Esophagus squamous epithelium (tissue), 5 donors: ENCODE results near the gene MYT1. TPM values are rescaled to one million over a fixed set of nuclear protein-coding genes. Genes with fewer than 3 reads are reported as not detected.

Experiments
- DNase-seq: peaks from one replicate; lab custom pipeline; 2025; lab: John Stamatoyannopoulos, UW
- H3K27ac ChIP-seq, 4 donors: fragments of 200-600 bp; sonication (generic); one replicate each; pipeline ENCODE4 v1.5.1; 2016 to 2019; ENCODE audit warnings: mild to moderate bottlenecking in 1 of 4
- H3K27me3 ChIP-seq, 4 donors: fragments of 200-600 bp; sonication (generic); 1 replicate in 3 of 4; 2 replicates in 1 of 4; pipeline versions ENCODE4 v1.5.1 to v1.6.0; 2017 to 2021; ENCODE audit warnings: antibody characterized with exemption in 1 of 4
- H3K36me3 ChIP-seq, 3 donors: fragments of 200-600 bp; sonication (generic); one replicate each; pipeline ENCODE4 v1.5.1; 2016 to 2019
- H3K4me1 ChIP-seq, 3 donors: fragments of 200-600 bp; sonication (generic); one replicate each; pipeline ENCODE4 v1.5.1; 2017 to 2019
- H3K4me3 ChIP-seq, 4 donors: fragments of 200-600 bp; sonication (generic); 1 replicate in 3 of 4; 2 replicates in 1 of 4; pipeline ENCODE4 v1.5.1; 2016 to 2019; ENCODE audit warnings: mild to moderate bottlenecking in 2 of 4, moderate library complexity in 1 of 4
- H3K9me3 ChIP-seq, 3 donors: fragments of 200-600 bp; sonication (generic); one replicate each; pipeline ENCODE4 v1.5.1; 2016 to 2019
- POLR2A ChIP-seq, 4 donors: fragments of 450-650 bp; IDR thresholded peaks; one replicate each; pipeline ENCODE4 v1.6.1; 2017; ENCODE audit warnings: antibody characterized with exemption in 4 of 4, mild to moderate bottlenecking in 4 of 4, moderate library complexity in 3 of 4
- WGBS, 2 donors: methylation state at CpG; one replicate each; pipeline ENCODE4 v1.1.5; 2018; 5-methylcytosine and 5-hydroxymethylcytosine counted together
- intact Hi-C: fragments of 100-400 bp; cut with DNase I; formaldehyde crosslinking; loops from one replicate; pipeline ENCODE4 v1.15.0; 2022
- total RNA-seq, 4 donors: library from RNA; depleted of rRNA; stranded (reverse); fragments of >200 nt; gene quantifications; one replicate each; pipeline ENCODE4 v1.1.0, GENCODE V29; 2016
- TF ChIP-seq, protein P1 (sequence below), 6 experiments: fragments of 450-650 bp in 4 of 6; fragments of 200-600 bp in 2 of 6; sonication (generic) in 2 of 6; IDR thresholded peaks; one replicate each; pipeline ENCODE4 v1.5.1; 2016 to 2019; ENCODE audit warnings: antibody characterized with exemption in 6 of 6, mild to moderate bottlenecking in 4 of 6, moderate library complexity in 4 of 6
- donor health status: DM: yes; HTN: yes; CAD: no.

MYT1 gene
- total RNA-seq, 4 donors from 2014 or later = not detected

GRCh38 chr20:64144144-64144912 is 19.9 kb upstream of the MYT1 start:
- WGBS, 2 donors = 83 to 85% methylated on average over 4 to 8 of the region's 8 CpGs
- Histone ChIP-seq H3K4me3 (no peak overlapping the region), H3K27ac (no peak overlapping the region), H3K9me3 (peaks cover 0 to 17% (median 10%) of the 10 kb centered on the region in 3 donors), H3K27me3 (peaks cover 0 to 77% (median 0%) of the 10 kb centered on the region in 4 donors), H3K36me3 (no peaks in the 10 kb centered on the region), H3K4me1 (no peaks in the 10 kb centered on the region)
- intact Hi-C loops = no loop called here
- no peak for TF ChIP-seq POLR2A (IDR thresholded peaks at IDR 0.05)
- TF ChIP-seq, protein P1, sequence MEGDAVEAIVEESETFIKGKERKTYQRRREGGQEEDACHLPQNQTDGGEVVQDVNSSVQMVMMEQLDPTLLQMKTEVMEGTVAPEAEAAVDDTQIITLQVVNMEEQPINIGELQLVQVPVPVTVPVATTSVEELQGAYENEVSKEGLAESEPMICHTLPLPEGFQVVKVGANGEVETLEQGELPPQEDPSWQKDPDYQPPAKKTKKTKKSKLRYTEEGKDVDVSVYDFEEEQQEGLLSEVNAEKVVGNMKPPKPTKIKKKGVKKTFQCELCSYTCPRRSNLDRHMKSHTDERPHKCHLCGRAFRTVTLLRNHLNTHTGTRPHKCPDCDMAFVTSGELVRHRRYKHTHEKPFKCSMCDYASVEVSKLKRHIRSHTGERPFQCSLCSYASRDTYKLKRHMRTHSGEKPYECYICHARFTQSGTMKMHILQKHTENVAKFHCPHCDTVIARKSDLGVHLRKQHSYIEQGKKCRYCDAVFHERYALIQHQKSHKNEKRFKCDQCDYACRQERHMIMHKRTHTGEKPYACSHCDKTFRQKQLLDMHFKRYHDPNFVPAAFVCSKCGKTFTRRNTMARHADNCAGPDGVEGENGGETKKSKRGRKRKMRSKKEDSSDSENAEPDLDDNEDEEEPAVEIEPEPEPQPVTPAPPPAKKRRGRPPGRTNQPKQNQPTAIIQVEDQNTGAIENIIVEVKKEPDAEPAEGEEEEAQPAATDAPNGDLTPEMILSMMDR (IDR thresholded peaks at IDR 0.05) = no peak
- no peak for DNase-seq

DNA sequence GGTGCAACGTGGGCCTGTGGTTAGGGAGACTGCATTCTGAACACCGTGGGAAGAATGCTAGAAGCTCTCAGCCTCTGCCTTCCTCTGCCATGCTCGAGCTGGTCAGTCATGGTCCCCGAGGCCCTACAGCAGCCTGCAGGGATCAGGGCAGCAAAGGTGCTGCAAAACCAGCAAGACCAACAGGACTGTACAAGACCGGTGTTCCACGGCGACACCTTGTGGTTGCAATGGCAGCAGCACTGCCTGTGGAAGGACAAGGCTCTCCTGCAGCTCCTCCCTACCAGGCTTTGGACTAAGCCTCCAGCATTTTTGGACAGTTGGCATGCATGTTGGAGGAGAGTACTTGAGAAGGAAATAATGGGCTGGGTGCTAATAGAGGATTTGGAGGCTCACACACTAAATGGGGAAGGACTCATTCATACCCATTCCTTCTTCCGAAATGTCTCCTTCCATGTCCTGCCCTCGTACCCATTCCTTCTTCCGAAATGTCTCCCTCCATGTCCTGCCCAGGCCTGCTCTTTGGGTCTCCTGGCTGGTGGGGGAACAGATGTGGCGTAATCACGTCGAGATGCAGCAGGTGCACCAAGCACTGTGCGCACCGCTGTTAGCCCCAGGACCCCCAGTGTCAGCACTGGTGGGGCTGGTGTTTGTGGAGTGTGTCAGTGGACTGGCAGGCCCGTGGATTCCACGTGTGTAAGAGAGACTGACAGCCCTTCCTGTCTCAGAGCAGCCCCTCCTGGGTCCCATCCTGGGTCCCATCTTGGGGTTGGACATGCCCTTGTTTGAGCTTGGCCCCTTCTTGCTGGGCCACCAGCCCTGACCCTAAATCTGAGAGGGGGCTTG is 18.6 kb upstream of the MYT1 start:
- peaks cover 0 to 64% (median 0%) of the 10 kb centered on the region in 4 donors for H3K27me3 ChIP-seq
- no peak overlapping the region for H3K4me3 ChIP-seq
- peaks cover 0 to 17% (median 10%) of the 10 kb centered on the region in 3 donors for H3K9me3 ChIP-seq
- WGBS, 2 donors = 86 to 99% methylated on average over 10 of the region's 17 CpGs
- intact Hi-C loops = no loop called here
- TF ChIP-seq POLR2A (IDR thresholded peaks at IDR 0.05) = no peak
- TF ChIP-seq, protein P1 (IDR thresholded peaks at IDR 0.05) = no peak
- DNase-seq = no peak
- no peaks in the 10 kb centered on the region for H3K36me3 ChIP-seq
- H3K27ac ChIP-seq = no peak overlapping the region
- H3K4me1 ChIP-seq = no peaks in the 10 kb centered on the region

- Histone ChIP-seq H3K4me1 (peaks cover 0 to under 1% (median 0%) of the 10 kb centered on the region in 3 donors), H3K9me3 (peaks cover 0 to 17% (median 10%) of the 10 kb centered on the region in 3 donors), H3K27me3 (peaks cover 0 to 57% (median 0%) of the 10 kb centered on the region in 4 donors), H3K27ac (no peak overlapping the region), H3K4me3 (no peak overlapping the region), H3K36me3 (no peaks in the 10 kb centered on the region)
- TF ChIP-seq, protein P1 (IDR thresholded peaks at IDR 0.05) = no peak
- no peak for TF ChIP-seq POLR2A (IDR thresholded peaks at IDR 0.05)
- intact Hi-C loops = no loop called here
- 100% methylated on average over 2 of the region's 7 CpGs; no CpG with 5 or more reads in 1 of the 2 donors for WGBS, 2 donors
- no peak for DNase-seq
Observed at GRCh38 chr20:64146301-64146935, 17.8 kb upstream of the MYT1 start.

- no peak for TF ChIP-seq POLR2A (IDR thresholded peaks at IDR 0.05)
- TF ChIP-seq, protein P1 (IDR thresholded peaks at IDR 0.05) = no peak
- H3K4me3 ChIP-seq = no peak overlapping the region
- peaks cover 0 to 52% (median 0%) of the 10 kb centered on the region in 4 donors for H3K27me3 ChIP-seq
- no peak overlapping the region for H3K27ac ChIP-seq
- no peak for DNase-seq
- H3K36me3 ChIP-seq = no peaks in the 10 kb centered on the region
- 87 to 89% methylated on average over 8 to 9 of the region's 12 CpGs for WGBS, 2 donors
- intact Hi-C loops = no loop called here
- peaks cover 0 to 17% (median 10%) of the 10 kb centered on the region in 3 donors for H3K9me3 ChIP-seq
- H3K4me1 ChIP-seq = peaks cover 0 to 6% (median 4%) of the 10 kb centered on the region in 3 donors
Observed at GRCh38 chr20:64146936-64147477, 17.2 kb upstream of the MYT1 start.
